ENCODE data around the gene ARID3A.

Gene ARID3A

DNA sequence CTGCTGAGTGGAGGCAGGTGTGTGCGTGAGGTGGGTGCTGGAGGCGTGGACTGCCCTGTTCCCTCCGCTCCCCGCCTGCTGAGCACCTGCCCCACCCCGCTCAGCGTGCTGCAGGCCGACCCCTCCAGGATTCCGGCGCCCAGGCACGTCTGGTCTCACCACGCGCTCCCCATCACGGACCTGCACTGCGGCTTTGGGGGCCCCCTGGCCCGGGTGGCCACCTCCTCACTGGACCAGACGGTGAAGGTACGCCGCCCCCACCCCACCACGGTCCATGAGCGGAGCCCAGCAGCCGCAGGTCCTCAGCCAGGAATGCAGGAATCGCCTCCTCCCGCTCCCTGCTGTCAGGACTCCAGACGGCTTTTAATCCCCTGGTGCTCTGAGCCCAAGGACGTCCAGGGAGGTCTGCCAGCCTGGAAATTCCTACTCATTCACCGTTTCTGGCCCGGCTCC is 64.3 kb downstream of the ARID3A start:
- DNase-seq: no peak

DNA sequence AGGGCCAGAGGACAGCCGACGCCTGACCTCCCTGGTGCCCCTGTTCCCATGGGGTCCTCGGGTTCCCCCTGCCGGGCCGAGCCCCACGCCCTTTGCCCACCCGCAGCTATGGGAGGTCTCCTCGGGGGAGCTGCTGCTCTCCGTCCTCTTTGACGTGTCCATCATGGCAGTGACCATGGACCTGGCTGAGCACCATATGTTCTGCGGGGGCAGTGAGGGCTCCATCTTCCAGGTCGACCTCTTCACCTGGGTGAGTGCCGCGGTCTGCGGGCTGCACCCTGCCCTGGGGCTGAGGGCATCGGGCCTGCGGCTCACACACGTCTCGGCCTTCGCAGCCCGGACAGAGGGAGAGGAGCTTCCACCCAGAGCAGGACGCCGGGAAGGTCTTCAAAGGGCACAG is 64.9 kb downstream of the ARID3A start:
- DNase-seq: no peak

DNA sequence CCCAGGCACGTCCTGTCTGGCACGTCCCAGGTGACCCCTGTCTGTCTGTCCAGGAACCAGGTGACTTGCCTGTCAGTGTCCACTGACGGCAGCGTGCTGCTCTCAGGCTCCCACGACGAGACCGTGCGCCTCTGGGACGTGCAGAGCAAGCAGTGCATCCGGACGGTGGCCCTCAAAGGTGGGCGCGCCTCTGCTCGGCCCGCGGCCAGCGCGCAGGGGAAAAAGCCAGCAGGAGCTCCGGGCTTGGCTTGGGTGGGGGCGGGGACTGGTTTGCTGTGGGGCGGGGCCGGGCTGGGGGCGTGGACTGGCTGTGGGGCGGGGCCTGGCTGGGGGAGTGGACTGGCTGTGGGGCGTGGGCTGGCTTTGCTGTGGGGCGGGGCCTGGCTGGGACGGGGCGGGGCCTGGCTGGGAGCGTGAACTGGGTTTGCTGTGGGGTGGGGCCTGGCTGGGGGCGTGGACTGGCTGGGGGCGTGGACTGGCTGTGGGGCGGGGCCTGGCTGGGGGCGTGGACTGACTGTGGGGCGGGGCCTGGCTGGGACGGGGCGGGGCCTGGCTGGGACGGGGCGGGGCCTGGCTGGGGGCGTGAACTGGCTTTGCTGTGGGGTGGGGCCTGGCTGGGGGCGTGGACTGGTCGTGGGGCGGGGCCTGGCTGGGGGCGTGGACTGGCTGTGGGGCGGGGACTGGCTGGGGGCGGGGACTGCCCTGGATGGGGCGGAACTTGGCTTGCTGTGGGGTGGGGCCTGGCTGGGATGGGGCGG is 65.5 kb downstream of the ARID3A start:
- no peak for DNase-seq

DNA sequence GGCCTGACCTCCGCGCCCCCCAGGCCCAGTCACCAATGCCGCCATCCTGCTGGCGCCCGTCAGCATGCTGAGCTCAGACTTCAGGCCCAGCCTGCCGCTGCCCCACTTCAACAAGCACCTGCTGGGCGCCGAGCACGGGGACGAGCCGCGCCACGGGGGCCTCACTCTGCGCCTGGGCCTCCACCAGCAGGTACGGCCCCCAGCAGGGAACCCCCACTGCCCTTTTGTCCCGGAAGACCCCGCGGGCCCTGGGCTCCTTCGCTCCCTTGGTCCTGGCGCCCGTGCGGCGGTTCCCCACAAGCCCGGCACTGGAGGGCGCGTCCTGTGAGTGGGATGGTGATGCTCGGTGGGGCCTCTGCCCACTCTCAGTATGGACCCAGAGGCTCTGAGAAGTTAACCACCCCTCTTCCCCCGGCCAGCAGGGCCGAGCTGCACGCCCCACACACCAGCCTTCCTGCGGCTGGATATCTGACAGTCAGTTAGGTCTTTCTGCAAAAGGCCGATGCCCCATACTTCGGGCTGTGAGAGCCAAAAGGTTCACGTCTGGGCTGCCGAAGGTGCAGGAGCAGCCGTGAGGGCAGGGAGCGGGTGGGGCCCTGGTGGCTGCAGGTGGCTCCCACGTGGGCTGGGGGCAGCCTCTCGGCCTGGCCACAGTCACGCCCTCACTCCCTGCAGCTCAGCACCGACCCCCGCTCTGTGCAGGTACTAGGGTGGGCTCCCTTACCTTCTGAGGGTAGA is 66.3 kb downstream of the ARID3A start:
- DNase-seq: no peak

DNA sequence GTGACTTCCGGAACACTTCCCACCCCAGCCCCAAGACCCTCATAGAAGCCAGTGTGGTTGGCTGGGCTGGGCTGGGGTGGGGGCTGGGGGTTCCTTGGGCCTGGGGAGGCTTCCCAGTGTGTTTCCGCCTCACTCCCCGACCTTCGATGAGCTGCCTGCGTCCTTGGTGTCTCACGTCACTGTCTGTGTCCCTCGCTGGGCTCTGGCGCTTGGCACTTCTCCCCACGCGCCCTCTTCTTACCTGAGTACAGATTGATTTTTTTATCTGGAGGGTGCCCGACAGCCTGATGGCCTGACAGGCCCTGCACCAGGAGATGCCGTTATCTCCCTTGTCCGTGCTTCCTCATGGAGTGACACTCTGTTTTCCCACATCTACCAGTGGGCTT is 66.8 kb downstream of the ARID3A start:
- DNase-seq: no peak

DNA sequence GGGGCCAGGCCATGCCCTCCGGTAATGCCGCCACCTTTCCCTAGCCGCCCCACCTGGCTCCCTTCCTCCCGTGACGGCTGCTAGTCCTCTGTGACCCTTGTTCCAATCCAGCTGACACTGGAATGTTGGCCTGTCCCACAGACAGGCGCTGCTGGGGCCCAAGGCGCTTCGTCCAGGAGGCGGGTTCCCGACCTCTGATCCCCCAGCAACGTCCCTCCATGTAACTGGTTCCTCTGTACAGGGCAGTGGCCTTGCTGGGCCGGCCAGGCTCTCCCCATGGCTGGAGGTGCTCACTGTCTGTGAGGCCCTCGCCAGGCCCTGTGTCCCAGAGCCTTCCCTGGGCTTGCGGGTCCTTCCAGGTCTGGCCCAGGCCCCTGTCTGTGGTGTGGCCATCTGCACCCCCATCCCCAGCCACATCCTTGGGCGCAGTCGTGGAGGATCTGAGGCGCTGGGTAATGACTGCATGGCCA is 67.6 kb downstream of the ARID3A start:
- DNase-seq: no peak

DNA sequence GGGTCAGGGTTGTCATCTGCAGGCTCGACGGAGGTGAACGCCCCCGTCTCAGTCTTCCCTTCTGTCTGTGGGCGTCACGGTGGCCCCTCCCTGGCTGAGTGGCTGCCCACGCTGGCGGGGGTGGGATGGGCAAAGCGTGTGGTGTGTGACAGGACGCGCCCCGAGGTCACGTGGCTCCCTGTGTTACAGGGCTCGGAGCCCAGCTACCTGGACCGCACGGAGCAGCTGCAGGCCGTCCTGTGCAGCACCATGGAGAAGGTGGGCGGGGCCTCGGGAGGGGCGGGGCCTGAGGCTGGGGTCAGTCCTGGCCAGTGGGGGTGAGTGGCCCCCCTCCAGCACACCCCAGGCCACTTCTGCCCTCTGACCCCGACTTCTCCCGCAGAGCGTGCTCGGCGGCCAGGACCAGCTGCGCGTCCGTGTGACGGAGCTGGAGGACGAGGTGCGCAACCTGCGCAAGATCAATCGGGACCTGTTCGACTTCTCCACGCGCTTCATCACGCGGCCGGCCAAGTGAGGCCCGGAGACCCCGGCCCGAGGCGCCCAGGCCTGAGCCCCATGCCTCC is 68.1 kb downstream of the ARID3A start:
- DNase-seq: no peak

DNA sequence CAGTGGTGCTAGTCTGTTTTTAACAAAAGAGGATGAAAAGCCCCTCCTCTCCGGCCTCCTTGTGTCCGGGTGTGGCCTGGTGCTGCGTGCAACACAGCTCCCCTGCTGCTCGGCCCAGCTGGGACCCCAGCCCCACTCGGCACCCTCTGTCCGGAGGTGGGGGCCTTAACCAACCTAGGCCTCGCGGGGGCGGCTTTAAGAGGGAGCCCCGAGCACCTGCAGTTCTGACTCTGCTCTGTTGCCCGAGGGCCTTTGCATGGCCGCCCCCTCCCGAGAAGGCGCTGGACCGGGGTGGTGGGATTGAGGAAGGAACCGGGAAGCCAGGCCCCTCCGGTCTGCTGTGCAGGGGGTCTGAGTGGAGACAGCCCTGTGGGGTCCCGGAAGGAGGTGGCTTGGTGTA is 68.7 kb downstream of the ARID3A start:
- DNase-seq: no peak

DNA sequence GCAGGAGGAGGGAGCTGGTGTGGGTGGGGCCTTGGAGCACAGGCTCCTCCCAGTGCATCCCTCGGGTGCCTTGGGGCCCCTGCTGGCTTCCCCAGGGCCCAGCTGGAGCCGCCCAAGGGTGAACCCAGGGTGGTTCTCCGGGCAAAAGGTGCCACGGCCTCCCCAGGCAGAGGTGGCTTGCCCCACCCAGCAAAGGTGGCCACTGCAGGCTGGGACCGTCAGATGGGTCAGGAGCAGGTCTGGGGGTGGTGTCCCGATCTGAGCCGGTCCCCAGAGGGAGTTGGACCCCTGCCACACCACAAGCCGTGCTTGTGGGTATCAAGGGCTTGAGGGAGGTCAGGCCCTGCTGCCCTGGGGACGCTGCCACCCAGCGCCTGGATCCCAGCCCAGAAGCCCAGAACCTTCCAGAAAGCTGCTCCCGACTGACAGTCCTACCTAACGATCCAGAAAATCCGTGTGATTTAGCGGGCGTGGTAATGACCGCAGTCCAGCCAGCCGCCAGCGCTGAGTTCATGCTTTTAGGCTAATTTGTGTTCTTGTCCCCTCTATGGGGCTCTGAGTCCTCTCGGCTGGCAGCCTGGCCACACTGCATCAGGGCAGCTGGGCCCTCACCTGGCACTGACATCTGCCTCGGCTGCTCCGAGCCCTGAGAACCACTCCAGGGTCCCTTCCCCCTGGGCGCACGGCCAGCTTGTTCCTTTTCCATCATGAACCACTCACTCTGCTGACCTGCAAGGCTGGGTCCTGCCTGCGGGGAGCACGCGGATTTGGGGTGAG is 69.4 kb downstream of the ARID3A start:
- DNase-seq: no peak

DNA sequence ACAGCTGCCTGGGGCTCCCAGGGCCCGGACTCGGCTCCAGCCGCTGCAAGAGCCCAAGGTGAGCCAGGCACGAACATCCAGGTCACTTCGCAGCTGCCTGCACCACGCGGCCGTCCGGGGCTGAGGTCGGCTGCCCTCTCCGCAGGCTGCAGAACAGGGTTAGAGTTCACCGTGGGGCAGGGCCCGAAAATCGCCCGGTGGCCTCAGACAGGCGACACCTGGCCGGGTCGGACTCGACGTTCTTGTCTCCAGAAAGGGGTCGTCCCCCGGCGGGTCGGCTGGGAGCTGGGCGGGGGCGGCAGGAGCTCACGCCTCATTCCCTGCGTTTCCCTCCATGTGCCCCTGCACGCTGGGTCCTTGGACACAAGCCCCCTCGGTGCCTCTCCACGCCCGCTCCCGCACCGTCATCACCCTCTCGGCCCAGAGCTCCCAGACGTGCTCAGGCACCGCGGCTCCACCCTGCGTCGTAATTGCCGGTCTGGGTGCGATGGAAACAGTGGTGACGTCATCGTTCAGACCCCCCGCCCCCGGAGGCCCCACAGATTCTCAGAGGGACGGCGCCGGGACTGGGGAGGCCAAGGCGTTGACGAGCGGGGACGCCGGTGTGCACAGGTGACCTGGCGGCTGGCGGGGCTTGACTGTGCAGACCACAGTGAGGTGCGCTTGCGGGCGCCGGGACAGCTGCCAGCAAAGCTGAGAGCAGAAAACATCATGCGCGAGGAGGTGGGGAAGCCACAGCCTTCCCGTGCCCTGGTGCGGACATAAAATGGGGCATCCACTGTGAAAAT is 70.4 kb downstream of the ARID3A start:
- no peak for DNase-seq

DNA sequence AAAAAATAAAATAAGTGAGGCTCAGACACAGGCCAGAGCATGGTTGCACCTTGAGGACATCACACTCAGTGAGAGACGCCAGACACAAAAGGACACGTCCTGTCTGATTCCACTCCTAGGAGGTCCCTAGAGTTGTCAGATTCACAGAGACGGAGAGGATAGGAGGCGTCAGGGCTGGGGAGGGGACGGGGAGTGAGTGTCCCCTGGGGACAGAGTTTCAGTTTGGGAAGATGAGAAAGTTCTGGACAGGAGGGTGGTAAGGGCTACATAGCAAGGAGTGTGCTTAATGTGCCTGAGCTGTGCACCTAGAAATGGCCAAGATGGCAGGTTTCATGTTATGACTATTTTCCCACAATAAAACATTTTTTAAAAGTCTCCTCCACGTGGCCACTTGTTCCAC is 72.2 kb downstream of the ARID3A start:
- no peak for DNase-seq

DNA sequence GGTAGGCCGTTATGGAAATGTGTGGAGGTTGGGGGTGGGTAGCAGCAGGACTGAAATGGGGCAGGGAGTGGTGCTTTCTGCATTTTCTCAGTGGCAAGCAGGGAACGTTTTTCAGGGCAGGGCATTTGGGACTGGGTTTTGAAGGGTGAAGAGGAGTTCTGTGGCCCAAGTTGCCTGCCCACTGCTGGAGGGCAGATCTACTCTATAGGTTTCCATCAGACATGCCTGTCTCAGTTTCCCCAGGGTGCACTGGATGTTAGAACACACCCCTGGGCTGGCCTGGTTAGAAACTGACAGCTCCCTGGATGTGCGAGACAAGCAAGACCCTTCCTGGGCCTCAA is 73.5 kb downstream of the ARID3A start:
- no peak for DNase-seq

DNA sequence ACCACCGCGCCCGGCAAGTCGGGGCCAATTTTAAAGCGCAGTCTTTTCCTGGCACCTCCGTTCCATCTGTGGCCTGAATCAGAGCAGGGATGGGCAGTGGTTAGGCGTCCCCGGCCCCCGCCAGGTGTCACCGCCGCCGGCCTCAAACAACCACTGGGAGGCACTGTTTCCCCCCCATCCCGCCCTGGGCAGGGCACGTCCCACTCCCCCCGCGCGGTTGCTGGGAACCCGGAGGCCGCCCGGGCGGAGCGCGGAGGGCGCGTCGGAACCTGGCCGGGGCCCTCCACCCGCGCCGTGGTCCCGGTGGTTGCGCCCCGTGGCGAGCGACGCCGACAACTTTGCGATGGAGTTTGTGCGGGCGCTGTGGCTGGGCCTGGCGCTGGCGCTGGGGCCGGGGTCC is 74.3 kb downstream of the ARID3A start, which contains the start of gene GRIN3B:
Gene GRIN3B, plus strand, starts transcription at position 325 of the 400 bp plus-strand sequence. Its CDS starts 19 bp downstream, at position 344.
- no peak for DNase-seq

DNA sequence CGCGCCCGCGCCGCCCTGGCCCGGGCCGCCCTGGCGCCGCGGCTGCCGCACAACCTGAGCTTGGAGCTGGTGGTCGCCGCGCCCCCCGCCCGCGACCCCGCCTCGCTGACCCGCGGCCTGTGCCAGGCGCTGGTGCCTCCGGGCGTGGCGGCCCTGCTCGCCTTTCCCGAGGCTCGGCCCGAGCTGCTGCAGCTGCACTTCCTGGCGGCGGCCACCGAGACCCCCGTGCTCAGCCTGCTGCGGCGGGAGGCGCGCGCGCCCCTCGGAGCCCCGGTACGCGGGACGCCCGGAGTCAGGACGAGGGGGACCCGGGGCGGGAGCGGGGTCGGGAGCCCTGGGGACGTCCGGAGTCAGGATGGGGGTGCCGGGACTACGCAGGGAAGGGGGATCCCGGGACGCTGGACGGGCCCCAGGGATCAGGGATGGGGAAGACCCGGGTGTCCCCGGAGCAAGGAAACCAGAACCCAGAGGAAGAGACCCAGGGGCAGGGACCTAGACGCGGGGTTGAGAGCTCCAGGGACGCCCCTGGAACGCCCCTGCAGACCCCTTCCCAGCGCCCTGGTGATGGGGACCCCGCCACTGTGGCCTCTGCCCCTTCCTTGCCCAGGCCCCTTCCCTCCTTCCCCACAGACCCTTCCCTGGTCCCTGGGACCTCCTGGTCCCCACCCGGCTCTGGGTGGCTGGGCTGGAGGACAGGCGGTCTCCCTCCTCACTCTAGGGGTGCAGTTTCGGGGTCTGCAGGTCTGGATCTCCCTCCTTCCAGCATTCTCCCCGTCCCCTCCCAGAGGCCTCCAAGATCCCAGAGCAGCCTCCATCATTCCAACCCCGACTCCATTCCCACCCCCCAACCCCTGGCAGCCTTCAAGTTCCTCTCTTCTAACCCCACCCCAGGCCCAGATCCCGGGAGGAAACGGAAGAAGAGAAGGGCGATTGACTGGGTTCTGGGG is 75.0 kb downstream of the ARID3A start:
- DNase-seq: no peak

DNA sequence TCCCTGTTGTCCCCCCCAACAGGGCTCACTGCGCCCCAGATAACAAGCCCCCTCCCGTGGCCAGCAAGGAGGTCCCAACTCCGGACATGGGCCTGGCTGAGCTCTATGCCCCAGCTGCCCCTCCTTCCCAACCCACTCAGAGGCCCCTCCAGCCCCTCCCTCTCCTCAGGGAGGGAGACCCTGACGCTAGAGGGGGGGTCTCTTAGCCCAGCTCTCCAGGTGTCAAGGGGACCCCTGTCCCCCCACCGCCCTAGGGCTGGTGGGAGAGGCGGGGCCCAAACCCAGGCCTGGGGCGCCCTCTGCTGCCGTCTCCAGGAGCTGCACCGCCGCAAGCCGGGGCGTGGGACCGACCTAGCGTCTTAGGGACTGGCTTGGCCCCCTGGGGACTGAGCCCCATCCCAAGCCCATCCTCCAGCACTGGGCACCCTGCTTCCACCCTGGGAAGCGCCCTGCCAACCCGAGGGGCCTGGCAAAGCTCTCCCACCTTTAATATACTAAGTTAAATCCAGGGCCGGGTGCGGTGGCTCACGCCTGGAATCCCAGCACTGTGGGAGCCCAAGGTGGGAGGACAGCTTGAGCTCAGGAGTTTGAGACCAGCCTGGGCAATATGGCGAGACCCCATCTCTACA is 75.8 kb downstream of the ARID3A start:
- DNase-seq: no peak

DNA sequence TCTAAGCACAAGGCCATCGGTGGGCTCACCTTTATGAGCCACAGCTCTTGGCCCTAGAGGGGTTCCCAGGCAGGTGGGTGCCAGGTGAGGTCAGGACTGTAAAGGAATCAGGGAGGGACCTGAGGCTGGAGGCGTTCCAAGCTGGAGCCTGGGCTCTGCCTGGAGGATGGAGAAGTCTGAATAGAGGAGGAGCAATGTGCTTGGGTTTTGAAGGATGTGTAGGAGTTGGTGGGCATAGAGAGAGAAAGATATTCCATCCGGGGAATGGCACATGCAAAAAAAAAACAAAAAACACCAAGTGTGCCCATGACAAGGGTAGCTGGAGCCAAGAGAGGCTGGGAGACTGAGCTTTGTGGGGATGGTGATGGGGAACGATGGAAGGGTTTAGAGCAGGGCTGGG is 76.8 kb downstream of the ARID3A start:
- DNase-seq: no peak

DNA sequence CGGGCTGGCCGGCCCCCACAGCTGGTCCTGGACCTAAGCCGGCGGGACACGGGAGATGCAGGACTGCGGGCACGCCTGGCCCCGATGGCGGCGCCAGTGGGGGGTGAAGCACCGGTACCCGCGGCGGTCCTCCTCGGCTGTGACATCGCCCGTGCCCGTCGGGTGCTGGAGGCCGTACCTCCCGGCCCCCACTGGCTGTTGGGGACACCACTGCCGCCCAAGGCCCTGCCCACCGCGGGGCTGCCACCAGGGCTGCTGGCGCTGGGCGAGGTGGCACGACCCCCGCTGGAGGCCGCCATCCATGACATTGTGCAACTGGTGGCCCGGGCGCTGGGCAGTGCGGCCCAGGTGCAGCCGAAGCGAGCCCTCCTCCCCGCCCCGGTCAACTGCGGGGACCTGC is 77.4 kb downstream of the ARID3A start:
- DNase-seq: no peak

DNA sequence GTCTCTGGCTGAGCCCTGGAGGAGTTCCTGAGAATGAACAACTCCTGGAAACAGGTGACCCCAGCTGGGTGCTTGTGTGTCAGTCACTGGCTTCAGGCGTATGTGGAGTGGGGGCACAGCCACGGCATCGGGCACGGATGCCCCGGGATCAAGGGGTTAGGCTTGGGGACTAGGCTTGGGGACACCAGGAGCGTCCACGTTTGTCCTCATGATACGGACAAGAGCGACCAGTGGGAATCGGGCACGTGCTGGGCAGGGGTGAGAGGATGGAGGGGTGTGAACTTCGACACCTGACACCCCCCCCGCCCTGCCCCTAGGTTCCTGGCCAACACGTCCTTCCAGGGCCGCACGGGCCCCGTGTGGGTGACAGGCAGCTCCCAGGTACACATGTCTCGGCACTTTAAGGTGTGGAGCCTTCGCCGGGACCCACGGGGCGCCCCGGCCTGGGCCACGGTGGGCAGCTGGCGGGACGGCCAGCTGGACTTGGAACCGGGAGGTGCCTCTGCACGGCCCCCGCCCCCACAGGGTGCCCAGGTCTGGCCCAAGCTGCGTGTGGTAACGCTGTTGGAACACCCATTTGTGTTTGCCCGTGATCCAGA is 78.5 kb downstream of the ARID3A start:
- no peak for DNase-seq

DNA sequence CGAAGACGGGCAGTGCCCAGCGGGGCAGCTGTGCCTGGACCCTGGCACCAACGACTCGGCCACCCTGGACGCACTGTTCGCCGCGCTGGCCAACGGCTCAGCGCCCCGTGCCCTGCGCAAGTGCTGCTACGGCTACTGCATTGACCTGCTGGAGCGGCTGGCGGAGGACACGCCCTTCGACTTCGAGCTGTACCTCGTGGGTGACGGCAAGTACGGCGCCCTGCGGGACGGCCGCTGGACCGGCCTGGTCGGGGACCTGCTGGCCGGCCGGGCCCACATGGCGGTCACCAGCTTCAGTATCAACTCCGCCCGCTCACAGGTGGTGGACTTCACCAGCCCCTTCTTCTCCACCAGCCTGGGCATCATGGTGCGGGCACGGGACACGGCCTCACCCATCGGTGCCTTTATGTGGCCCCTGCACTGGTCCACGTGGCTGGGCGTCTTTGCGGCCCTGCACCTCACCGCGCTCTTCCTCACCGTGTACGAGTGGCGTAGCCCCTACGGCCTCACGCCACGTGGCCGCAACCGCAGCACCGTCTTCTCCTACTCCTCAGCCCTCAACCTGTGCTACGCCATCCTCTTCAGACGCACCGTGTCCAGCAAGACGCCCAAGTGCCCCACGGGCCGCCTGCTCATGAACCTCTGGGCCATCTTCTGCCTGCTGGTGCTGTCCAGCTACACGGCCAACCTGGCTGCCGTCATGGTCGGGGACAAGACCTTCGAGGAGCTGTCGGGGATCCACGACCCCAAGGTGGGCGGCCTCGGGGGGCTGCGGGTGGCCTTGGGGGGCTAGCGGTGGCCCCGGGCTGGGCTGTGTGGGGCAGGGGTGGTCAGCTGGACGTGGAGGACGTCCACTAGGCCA is 79.2 kb downstream of the ARID3A start:
- DNase-seq: no peak

Data from NCI-H748 treated with DMSO at 0.1 percent for 48 hours (cell line).